PC-3 (cell line): ENCODE data around the gene WWC2. TPM values are rescaled to one million over a fixed set of nuclear protein-coding genes. Genes with fewer than 3 reads are reported as not detected.

Source experiments
- ATAC-seq: fragments of 200-7000 bp; cut with Tn5 transposase; 2 replicates; pipeline ENCODE4 v1.9.1; 2020; ENCODE audit warnings: mild to moderate bottlenecking, moderate library complexity
- BruUV-seq: library from RNA; stranded (reverse); fragments of 400-500 nt; replicated peaks from 2 replicates; lab custom pipeline; 2021; lab: Mats Ljungman, UMichigan
- CTCF ChIA-PET: fragments of 300-600 bp; sonication (Branson Sonifier 250); formaldehyde crosslinking; loops from one replicate; lab custom pipeline; 2022; ENCODE audit warnings: antibody characterized with exemption; lab: Charles Lee
- POLR2A ChIA-PET: fragments of 300-600 bp; sonication (Branson Sonifier 250); formaldehyde crosslinking; loops from one replicate; lab custom pipeline; 2022; ENCODE audit warnings: antibody characterized with exemption; ENCODE audit not compliant: unreplicated experiment; lab: Charles Lee
- DNase-seq: peaks from one replicate; pipeline ENCODE4 v3.0.0-alpha.2; 2015
- H2AFZ ChIP-seq: fragments of 300-600 bp; sonication (generic); 2 replicates; pipeline ENCODE4 v1.6.0; 2016; ENCODE audit warnings: antibody characterized with exemption, low read length
- H3F3A ChIP-seq: fragments of 300-600 bp; sonication (generic); one replicate; pipeline ENCODE4 v1.6.0; 2017; ENCODE audit warnings: antibody characterized with exemption, low read length, control low read depth, mild to moderate bottlenecking; ENCODE audit not compliant: unreplicated experiment
- H3K27ac ChIP-seq: fragments of 300-600 bp; sonication (generic); 2 replicates; pipeline ENCODE4 v1.5.1; 2016; ENCODE audit warnings: mild to moderate bottlenecking, low read length
- H3K27me3 ChIP-seq: fragments of 300-600 bp; sonication (generic); 2 replicates; pipeline ENCODE4 v1.6.1; 2016; ENCODE audit warnings: low read length, mixed read lengths
- H3K36me3 ChIP-seq: fragments of 300-600 bp; sonication (generic); 2 replicates; pipeline ENCODE4 v1.6.1; 2016; ENCODE audit warnings: low read depth, mixed run types, low read length, mixed read lengths
- H3K4me1 ChIP-seq: fragments of 300-600 bp; sonication (generic); 2 replicates; pipeline ENCODE4 v1.5.1; 2016; ENCODE audit warnings: low read length; ENCODE audit not compliant: insufficient read depth
- H3K4me2 ChIP-seq: fragments of 300-600 bp; sonication (generic); 2 replicates; pipeline ENCODE4 v1.6.0; 2016; ENCODE audit warnings: low read length
- H3K4me3 ChIP-seq: fragments of 300-600 bp; sonication (generic); 2 replicates; pipeline ENCODE4 v1.5.1; 2016; ENCODE audit warnings: mild to moderate bottlenecking, low read length, mixed read lengths
- H3K79me2 ChIP-seq: fragments of 300-600 bp; sonication (generic); 2 replicates; pipeline ENCODE4 v1.6.1; 2017; ENCODE audit warnings: low read length, mixed read lengths
- H3K9ac ChIP-seq: fragments of 300-600 bp; sonication (generic); 2 replicates; pipeline ENCODE4 v1.6.0; 2016; ENCODE audit warnings: mild to moderate bottlenecking, low read length
- H3K9me2 ChIP-seq: fragments of 300-600 bp; sonication (generic); replicated peaks from 2 replicates; pipeline ENCODE4 v1.6.1; 2016; ENCODE audit warnings: mixed run types, low read length, mixed read lengths
- H3K9me3 ChIP-seq: fragments of 300-600 bp; sonication (generic); 2 replicates; pipeline ENCODE4 v1.6.1; 2016; ENCODE audit warnings: low read length, mixed read lengths
- H4K20me1 ChIP-seq: fragments of 300-600 bp; sonication (generic); 2 replicates; pipeline ENCODE4 v1.6.1; 2016; ENCODE audit warnings: low read length, mixed read lengths
- CTCF ChIP-seq: fragments of 300-600 bp; sonication (generic); conservative IDR thresholded peaks from 2 replicates; pipeline ENCODE4 v1.5.1; 2017; ENCODE audit warnings: antibody characterized with exemption, low read depth, mild to moderate bottlenecking, low read length
- EZH2 ChIP-seq: fragments of 300-600 bp; sonication (generic); IDR thresholded peaks from one replicate; pipeline ENCODE4 v1.6.1; 2017; ENCODE audit warnings: antibody characterized with exemption, mild to moderate bottlenecking, low read length; ENCODE audit not compliant: unreplicated experiment
- EZH2phosphoT487 ChIP-seq: fragments of 300-600 bp; sonication (generic); IDR thresholded peaks from 2 replicates; pipeline ENCODE4 v1.6.1; 2018; ENCODE audit warnings: mild to moderate bottlenecking, antibody characterized with exemption, low read length, borderline replicate concordance
- intact Hi-C: fragments of 100-400 bp; cut with micrococcal nuclease; formaldehyde crosslinking; loops from 2 replicates; pipeline ENCODE4 v1.9.0; 2023
- total RNA-seq: library from RNA; depleted of rRNA; stranded (reverse); fragments of >200 nt; gene quantifications from 2 replicates; pipeline ENCODE4 v1.2.3, GENCODE V29; 2014

Gene WWC2
- total RNA-seq, 1 experiment from 2014 or later = 15.8 TPM

- Histone ChIP-seq H3K27me3 (no peaks in the 10 kb centered on the region), H3K9me2 (no peaks in the 10 kb centered on the region), H3K9me3 (no peaks in the 10 kb centered on the region), H3K27ac (peak overlapping the region; percentile 25; the same call in 1 of the 2 replicates), H3K4me1 (peaks cover 35% of the 10 kb centered on the region), H3K36me3 (no peaks in the 10 kb centered on the region), H2AFZ (no peak overlapping the region), H3K79me2 (no peaks in the 10 kb centered on the region), H3K9ac (no peak overlapping the region), H3K4me3 (no peak overlapping the region), H3F3A (no peaks in the 10 kb centered on the region), H4K20me1 (no peaks in the 10 kb centered on the region), H3K4me2 (peak overlapping the region; percentile 37; the same call in 1 of the 2 replicates)
- ATAC-seq (no peak), DNase-seq (no peak)
- TF ChIP-seq EZH2 = no peak
- TF ChIP-seq CTCF = no peak
- no peak for TF ChIP-seq EZH2phosphoT487
- POLR2A ChIA-PET = interaction anchor here (0.7 kb wide), 1 partner anchor 30 kb away, joined by 7 read pairs; no protein-coding TSS in a partner anchor
- intact Hi-C loops = loop anchor here (5.0 kb wide), 3 partner anchors 42 to 142 kb away; no protein-coding TSS in a partner anchor
- CTCF ChIA-PET = interaction anchor here (0.6 to 0.9 kb wide), 3 partner anchors 12 to 142 kb away, joined by 3 to 6 read pairs (median 5); no protein-coding TSS in a partner anchor
- BruUV-seq = no TSS peak
These were observed 145.0 kb downstream of the WWC2 start for GRCh38 chr4:183244019-183244418.

- Histone ChIP-seq H3K4me3 (no peak overlapping the region), H3K79me2 (no peaks in the 10 kb centered on the region), H3K27me3 (no peaks in the 10 kb centered on the region), H3K27ac (no peak overlapping the region), H3K9me2 (no peaks in the 10 kb centered on the region), H3F3A (no peaks in the 10 kb centered on the region), H3K4me1 (peaks cover 38% of the 10 kb centered on the region), H3K36me3 (no peaks in the 10 kb centered on the region), H3K9me3 (no peaks in the 10 kb centered on the region), H4K20me1 (no peaks in the 10 kb centered on the region), H3K9ac (no peak overlapping the region), H2AFZ (no peak overlapping the region), H3K4me2 (no peak overlapping the region)
- CTCF ChIA-PET = interaction anchor here (0.6 to 0.9 kb wide), 3 partner anchors 11 to 142 kb away, joined by 3 to 6 read pairs (median 5); no protein-coding TSS in a partner anchor
- ATAC-seq (no peak), DNase-seq (no peak)
- TF ChIP-seq CTCF (no peak), EZH2 (no peak), EZH2phosphoT487 (no peak)
- intact Hi-C loops = loop anchor here (5.0 kb wide), 3 partner anchors 42 to 142 kb away; no protein-coding TSS in a partner anchor
- no TSS peak for BruUV-seq
- POLR2A ChIA-PET = interaction anchor here (0.7 kb wide), 1 partner anchor 30 kb away, joined by 7 read pairs; no protein-coding TSS in a partner anchor
These were observed 145.4 kb downstream of the WWC2 start for GRCh38 chr4:183244506-183244905.

GRCh38 chr4:183248201-183248600 lies 149.1 kb downstream of the WWC2 start:
- no peak for DNase-seq
- H3K27ac ChIP-seq = no peak overlapping the region
- H3K9me3 ChIP-seq = no peaks in the 10 kb centered on the region
- peaks cover 16% of the 10 kb centered on the region for H3K4me1 ChIP-seq
- no peaks in the 10 kb centered on the region for H3K9me2 ChIP-seq
- H3K27me3 ChIP-seq = no peaks in the 10 kb centered on the region
- H3K4me2 ChIP-seq = no peak overlapping the region
- no peaks in the 10 kb centered on the region for H3F3A ChIP-seq
- no peak overlapping the region for H2AFZ ChIP-seq
- CTCF ChIA-PET = no interaction called here
- H3K36me3 ChIP-seq = no peaks in the 10 kb centered on the region
- no peak for TF ChIP-seq EZH2
- TF ChIP-seq EZH2phosphoT487 = no peak
- TF ChIP-seq CTCF = no peak
- ATAC-seq = no peak
- H3K9ac ChIP-seq = no peak overlapping the region
- H4K20me1 ChIP-seq = no peaks in the 10 kb centered on the region
- POLR2A ChIA-PET = no interaction called here
- no TSS peak for BruUV-seq
- H3K4me3 ChIP-seq = no peak overlapping the region
- no peaks in the 10 kb centered on the region for H3K79me2 ChIP-seq
- intact Hi-C loops = no loop called here
